OCI-LY7 (cell line): ENCODE measurements around the gene HSD3B2.
"Not testable (repeated sequence)": the region's sequence is repeated elsewhere in the genome, so short reads cannot be mapped to it uniquely, and the experiment has no call there.

ENCODE experiments used
- CTCF ChIP-seq: fragments of 200-600 bp; sonication (generic); conservative IDR thresholded peaks from 2 replicates; pipeline ENCODE4 v1.5.1; 2014; ENCODE audit warnings: mild to moderate bottlenecking, antibody characterized with exemption, low read length, moderate library complexity, mixed read lengths
- EZH2phosphoT487 ChIP-seq: fragments of 200-600 bp; sonication (generic); IDR thresholded peaks from 2 replicates; pipeline ENCODE4 v1.6.1; 2018; ENCODE audit warnings: low read depth, borderline replicate concordance, mild to moderate bottlenecking, mixed run types, antibody characterized with exemption, low read length, moderate library complexity, mixed read lengths

DNA sequence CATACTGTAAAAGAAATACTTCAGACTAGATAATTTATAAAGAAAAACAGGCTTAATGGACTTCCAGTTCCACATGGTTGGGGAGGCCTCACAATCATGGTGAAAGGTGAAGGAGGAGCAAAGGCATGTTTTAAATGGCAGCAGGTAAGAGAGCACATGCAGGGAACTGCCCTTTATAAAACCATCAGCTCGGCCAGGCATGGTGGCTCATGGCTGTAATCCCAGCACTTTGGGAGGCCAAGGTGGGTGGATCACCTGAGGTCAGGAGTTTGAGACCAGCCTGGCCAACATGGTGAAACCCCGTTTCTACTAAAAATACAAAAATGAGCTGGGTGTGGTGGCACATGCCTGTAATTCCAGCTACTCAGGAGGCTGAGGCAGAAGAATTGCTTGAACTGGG lies 37.4 kb upstream of the HSD3B2 start:
- not testable (repeated sequence) for TF ChIP-seq CTCF, EZH2phosphoT487
